Middle frontal gyrus (tissue), 1 donor: ENCODE measurements around the gene EPN2.

Experiments used
- DNase-seq: peaks from one replicate; pipeline ENCODE4 v3.0.0-alpha.2; 2015; ENCODE audit warnings: low spot score; ENCODE audit errors: extremely low spot score

EPN2 gene

DNA sequence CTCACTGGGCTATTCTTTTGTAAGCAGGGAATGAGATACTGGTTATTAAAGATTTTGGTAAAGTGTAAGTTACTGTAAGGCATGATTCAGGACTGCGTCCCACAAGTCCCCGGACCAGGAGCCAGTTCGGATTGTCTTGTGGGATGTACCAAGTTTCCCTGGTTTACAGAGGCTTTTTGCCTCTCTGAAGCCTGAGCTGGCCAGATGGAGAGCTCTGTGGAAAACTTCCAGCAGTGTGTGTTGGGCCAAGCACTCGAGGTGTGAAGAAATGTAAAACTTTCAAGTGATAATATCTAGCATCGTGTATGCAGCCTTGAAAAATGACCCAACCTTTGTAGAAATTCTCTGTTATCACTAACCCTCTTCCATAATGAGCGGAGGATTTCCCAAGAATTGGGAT, 2.4 kb downstream of the EPN2 start:
- no peak for DNase-seq

- DNase-seq = no peak
These were observed 5.2 kb downstream of the EPN2 start for GRCh38 chr17:19242323-19242722.

GRCh38 chr17:19242926-19243325, 5.8 kb downstream of the EPN2 start:
- no peak for DNase-seq

DNA sequence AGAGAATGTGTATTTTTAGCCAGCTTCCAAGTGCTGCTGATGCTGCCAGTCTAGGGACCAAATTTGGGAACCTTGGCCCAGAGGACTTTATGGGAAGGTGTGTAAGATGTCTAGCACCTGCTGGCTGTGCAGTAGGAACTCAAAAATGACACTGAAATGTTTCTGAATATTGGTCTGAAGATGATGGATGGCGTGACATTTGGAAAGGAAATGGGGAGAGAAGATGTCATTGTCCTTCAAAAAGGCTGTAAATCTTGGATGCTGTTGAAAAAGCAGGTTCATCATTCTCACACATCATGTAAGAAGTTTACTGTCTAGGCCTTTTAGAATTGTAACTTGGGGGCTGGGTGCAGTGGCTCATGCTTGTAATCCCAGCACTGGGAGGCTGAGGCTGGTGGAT, 6.7 kb downstream of the EPN2 start:
- no peak for DNase-seq

- DNase-seq = no peak
These were observed 7.2 kb downstream of the EPN2 start for GRCh38 chr17:19244357-19244756.

DNA sequence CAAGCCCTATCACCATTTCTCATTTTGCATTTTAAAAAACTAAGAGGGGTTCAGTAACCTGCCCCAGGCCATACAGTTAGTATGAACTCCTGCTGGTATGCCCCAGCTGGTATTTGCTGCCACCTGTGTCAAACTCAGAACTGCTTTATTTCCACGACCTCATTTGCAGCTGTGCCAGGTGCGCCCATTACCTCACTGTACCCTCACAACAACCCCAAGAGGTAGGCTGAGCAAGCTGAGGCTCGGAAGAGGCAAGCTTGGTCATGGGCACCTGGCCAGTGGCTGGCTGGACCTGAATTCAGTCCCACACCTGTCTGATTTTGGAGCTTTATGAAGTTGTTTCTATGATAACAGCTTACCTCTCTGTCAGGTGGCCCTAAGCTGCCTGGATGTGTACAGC, 7.6 kb downstream of the EPN2 start:
- no peak for DNase-seq

DNA sequence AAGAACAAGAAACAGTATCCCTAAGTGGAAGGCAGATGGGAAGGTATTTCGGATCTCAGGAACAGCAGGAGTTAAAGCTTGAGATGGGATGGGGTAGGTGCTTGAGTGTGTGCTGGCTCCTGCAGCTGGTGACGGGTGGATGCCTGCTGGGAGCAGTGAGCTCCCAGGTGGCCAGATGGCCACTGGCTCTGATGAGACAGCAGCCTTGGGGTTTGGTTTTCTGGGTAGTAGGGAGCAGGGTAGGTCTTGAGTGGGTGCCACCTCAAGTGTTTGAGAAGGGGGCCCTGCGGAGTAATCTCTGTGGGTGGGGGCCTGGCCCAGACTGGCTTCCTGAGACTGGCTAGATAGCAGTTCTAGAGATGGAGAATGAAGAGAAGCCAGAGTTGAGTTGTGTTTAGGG, 10.3 kb downstream of the EPN2 start:
- DNase-seq = no peak

DNA sequence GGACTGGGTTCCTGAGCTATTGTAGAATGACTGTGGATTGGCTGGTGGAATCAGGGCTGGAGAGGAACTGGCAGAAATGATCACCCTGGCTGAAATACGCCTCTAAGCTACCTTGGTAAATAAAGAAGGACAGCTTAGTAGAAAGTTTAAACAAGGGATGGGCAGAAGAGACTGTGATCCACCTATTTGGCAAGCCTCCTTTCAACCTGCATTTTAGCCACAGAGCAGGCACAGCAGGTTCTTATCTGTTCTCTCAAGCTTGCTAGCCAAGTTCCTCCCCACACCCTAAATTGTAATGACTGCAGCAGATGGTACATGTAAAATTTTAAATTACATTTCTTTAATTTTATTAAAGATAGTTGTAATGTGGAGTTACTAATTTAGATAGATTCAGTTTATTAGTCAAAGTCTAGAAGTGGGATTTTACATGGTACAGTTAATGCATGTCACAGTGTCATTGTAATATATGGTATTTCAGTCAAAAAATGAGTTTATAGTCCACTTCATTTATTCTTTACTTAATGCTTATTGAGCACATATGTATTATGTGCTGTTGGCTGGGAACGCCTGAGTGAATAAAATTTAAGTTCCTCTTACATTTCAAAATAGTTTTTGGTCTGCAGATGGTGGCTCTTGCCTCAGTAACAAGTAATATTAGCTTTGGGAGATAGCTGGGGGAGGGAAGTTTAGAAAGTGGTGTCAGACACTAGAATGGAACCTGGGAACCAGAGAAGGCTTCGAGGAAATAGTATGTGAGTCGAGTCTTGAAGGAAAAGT, 11.2 kb downstream of the EPN2 start:
- DNase-seq = no peak

DNA sequence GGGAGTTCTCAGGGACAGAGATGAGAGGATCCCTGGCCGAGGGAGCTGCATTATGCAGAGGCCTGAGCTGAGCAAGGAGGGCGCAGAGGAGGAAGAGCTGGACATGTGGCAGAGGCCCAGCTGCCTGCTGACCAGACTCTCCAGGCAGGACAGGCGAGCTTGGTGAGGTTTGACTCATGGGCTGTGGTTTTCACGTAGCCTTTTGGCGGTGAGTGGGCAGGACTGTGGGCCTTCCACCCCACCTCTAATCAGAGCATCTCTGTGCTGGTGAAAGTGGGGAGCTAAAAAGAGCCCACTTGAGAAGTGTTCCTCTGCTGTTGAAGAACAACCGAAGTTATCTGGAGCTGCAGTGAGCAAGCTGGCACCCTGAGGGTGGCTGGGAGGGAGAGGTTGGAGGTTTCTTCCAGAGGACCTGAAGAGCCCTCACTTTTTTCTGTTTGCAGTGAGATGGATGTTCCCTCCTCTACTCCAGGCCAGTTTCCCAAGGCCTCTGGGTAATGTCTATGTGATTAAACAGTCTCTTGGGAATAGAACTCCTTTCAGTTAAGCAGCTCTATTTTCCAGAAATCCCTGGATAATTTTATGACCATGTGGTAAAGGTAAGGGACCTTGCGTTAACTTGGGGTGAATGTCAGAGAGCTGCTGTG, 11.9 kb downstream of the EPN2 start:
- no peak for DNase-seq

DNA sequence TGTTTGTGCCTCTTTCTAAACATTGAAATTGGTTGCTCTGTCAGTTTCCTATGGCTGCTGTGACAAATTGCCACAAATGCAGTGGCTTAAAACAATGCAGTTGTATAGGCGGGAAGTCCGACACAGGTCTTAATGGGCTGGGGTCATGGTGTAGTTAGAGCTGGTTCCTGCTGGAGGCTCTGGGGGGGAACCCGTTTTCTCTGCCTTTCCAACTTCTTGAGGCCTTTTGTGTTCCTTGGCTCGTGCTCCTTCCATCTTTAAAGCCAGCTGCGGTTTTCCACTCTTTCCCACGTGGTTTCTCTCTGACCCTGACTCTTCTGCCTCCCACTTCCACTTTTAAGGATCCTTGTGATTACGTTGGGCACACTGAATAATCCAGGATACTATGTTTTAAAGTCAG, 12.5 kb downstream of the EPN2 start:
- no peak for DNase-seq

DNA sequence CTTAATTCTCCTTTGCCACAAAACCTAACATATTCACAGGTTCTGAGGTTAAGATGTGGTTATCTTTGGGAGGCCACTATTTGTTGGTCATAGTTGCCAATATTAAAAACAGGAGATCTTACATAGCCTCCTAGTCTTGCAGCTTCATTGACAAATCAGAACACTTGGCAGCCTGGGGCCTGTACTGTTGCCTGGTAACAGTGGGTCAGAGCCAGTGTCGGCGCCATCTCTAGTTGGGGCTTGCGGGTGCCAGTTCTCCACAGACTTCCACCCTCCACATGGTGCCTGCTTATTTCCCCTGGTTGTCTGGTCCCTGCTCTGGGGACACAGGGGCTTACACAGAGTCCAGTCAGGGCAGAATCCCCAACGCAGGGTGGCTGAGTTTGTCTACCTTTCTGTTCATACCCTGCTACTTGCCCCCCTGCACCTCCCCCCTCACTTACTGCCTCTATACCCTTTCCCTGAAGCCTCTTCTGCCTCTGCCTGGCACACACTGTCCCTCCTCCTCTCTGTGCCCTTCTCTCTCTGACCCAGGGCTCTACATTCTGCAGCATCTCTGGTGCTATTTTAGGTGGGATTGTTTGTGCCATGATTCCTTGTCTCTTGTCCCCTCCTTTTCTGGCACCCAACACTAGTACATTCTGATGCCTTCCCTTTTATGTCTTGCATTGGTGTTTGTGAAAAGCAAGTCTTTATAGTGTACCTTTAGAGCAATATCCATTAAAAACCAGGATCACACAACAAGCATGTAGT, 13.4 kb downstream of the EPN2 start:
- DNase-seq = no peak

DNA sequence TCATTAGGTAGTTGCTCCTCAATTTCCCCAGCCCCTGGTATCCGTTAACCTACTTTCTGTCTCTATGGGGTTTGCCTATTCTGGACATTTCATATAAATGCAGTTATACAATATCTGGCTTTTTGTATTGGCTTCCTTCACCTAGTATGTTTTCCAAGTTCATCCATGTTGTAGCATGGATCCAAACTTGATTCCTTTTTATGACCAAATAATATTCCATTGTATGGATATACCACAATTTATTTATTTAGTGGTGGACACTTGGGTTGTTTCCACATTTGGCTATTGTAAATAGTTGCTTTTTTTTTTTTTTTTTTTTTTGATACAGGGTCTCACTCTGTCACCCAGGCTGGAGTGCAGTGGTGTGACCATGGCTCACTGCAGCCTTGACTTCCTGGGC, 15.9 kb downstream of the EPN2 start:
- DNase-seq = no peak

- no peak for DNase-seq
These were observed 17.5 kb downstream of the EPN2 start for GRCh38 chr17:19254651-19255050.

GRCh38 chr17:19255279-19255678, 18.1 kb downstream of the EPN2 start:
- no peak for DNase-seq

- DNase-seq = no peak
These were observed 21.2 kb downstream of the EPN2 start for GRCh38 chr17:19258371-19258770.

DNA sequence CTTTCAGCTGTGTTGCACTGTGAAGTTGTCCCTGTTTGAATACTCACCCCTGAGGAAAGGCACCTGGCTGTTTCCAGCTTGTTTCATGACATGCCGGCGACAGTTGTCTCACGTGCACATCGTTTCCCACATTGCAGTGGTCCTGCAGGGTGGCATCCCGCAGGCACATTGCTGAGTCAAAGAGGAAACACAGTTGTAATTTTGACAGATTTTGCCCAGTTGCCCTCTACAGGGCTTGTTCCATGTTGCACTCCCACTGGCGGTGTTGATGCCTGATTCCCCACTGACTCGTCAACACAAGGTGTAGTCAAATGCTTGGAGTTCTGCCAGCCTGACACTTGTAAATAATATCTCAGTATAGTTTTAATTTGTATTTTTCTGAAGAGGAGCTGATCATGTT, 23.8 kb downstream of the EPN2 start:
- no peak for DNase-seq

DNA sequence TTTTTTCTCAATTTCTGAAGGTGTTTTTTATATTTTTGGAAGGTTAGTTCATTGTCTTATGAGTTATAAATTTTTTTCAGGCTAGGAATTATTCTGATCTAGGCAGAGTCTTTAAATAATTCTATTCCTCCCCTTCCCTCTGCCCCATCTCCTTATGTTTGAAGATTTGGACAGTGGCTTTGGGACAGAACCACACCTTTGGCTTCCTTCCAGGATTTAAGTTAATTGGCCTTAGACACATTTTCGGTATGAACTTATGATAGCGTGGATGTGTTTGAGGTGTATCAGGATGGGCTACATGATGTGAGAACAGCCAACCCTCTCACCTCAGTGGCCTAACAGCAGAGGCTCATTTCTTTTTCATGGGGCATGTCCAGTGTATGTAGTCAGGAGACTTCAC, 24.3 kb downstream of the EPN2 start:
- no peak for DNase-seq

- DNase-seq = no peak
These were observed 25.8 kb downstream of the EPN2 start for GRCh38 chr17:19262650-19263631.

- no peak for DNase-seq
These were observed 26.5 kb downstream of the EPN2 start for GRCh38 chr17:19263641-19264051.

- no peak for DNase-seq
These were observed 27.1 kb downstream of the EPN2 start for GRCh38 chr17:19264268-19264667.

DNA sequence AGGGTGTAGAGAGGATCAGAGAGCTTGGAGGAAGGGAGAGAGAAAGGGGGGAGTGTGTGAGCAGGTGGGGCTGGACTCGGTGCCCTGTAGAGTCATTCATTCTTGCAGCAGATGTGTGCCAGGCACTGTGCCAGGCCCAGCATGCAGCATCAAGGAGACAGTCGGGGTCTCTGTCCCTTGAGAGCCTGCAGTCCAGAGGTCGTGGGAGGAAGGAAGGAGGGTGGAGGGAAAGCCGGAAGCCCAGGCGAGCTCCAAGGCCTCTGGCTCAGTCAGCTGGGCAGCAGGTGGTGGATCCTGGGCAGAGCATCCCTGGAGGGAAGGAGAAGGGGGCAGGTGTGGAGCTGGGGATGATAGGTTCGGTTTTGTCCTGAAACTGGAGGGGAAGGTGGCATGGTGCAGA, 27.5 kb downstream of the EPN2 start:
- no peak for DNase-seq
